SK-N-SH (cell line): ENCODE results near the gene S100A2. TPM values are rescaled to one million over a fixed set of nuclear protein-coding genes. Genes with fewer than 3 reads are reported as not detected.

Experiments
- CTCF ChIA-PET: fragments of 300-600, 350-600 bp; formaldehyde crosslinking; extraction: SDS; loops from one replicate; lab custom pipeline; 2021; lab: Yijun Ruan, JAX
- POLR2A ChIA-PET: fragments of 350-600 bp; sonication (Branson Sonifier 250); formaldehyde crosslinking; extraction: SDS; loops from one replicate; lab custom pipeline; 2020; ENCODE audit warnings: antibody characterized with exemption, inconsistent platforms; lab: Yijun Ruan, JAX
- DNase-seq: peaks from one replicate; pipeline ENCODE4 v3.0.0; 2012
- H2AFZ ChIP-seq: fragments of 200-600 bp; sonication (generic); 2 replicates; pipeline ENCODE4 v1.8.1; 2016; ENCODE audit warnings: antibody characterized with exemption, mild to moderate bottlenecking, low read depth
- H3F3A ChIP-seq: fragments of 200-600 bp; sonication (generic); replicated peaks from 2 replicates; pipeline ENCODE3; 2016; ENCODE audit warnings: antibody characterized with exemption, mild to moderate bottlenecking; ENCODE audit not compliant: insufficient read depth
- H3K27ac ChIP-seq, 2 experiments: fragments of 200-500 bp in 1 of 2; fragments of 200-600 bp in 1 of 2; sonication (Bioruptor generic) in 1 of 2; sonication (generic), shearing (Covaris generic) in 1 of 2; 2 replicates each; pipeline versions ENCODE4 v1.5.1 to v1.6.1; 2014 to 2016; ENCODE audit warnings: low read depth in 2 of 2, inconsistent platforms in 1 of 2, low read length in 1 of 2, mild to moderate bottlenecking in 1 of 2, mixed read lengths in 1 of 2
- H3K27me3 ChIP-seq: fragments of 200-600 bp; sonication (generic), shearing (Covaris generic); 2 replicates; pipeline ENCODE4 v1.6.1; 2016; ENCODE audit warnings: mixed run types; ENCODE audit not compliant: insufficient read depth
- H3K36me3 ChIP-seq, 2 experiments: fragments of 200-500 bp in 1 of 2; fragments of 200-600 bp in 1 of 2; sonication (Bioruptor generic) in 1 of 2; sonication (generic) in 1 of 2; replicated peaks in 1 of 2; 2 replicates each; pipeline versions ENCODE3 to v1.5.1; 2014 to 2016; ENCODE audit warnings: low read length in 1 of 2, mild to moderate bottlenecking in 1 of 2; ENCODE audit not compliant: insufficient read depth in 2 of 2, control insufficient read depth in 1 of 2
- H3K4me1 ChIP-seq, 2 experiments: fragments of 200-500 bp in 1 of 2; fragments of 200-600 bp in 1 of 2; sonication (Bioruptor generic) in 1 of 2; sonication (generic), shearing (Covaris generic) in 1 of 2; 2 replicates each; pipeline versions ENCODE4 v1.5.1 to v1.6.1; 2014 to 2016; ENCODE audit warnings: low read depth in 1 of 2, low read length in 1 of 2, mixed run types in 1 of 2; ENCODE audit not compliant: insufficient read depth in 2 of 2, control insufficient read depth in 1 of 2
- H3K4me2 ChIP-seq: fragments of 200-600 bp; sonication (generic), shearing (Covaris generic); 2 replicates; pipeline ENCODE4 v1.6.1; 2017; ENCODE audit warnings: mixed run types
- H3K4me3 ChIP-seq, 2 experiments: fragments of 200-500 bp in 1 of 2; fragments of 200-600 bp in 1 of 2; sonication (Bioruptor generic) in 1 of 2; sonication (generic), shearing (Covaris generic) in 1 of 2; 2 replicates each; pipeline versions ENCODE4 v1.5.1 to v1.8.1; 2014 to 2016; ENCODE audit warnings: low read depth in 2 of 2, inconsistent platforms in 1 of 2, low read length in 1 of 2, mild to moderate bottlenecking in 1 of 2, mixed read lengths in 1 of 2, moderate library complexity in 1 of 2
- H3K79me2 ChIP-seq: fragments of 200-600 bp; sonication (generic); 2 replicates; pipeline ENCODE4 v1.8.1; 2017; ENCODE audit warnings: mild to moderate bottlenecking; ENCODE audit not compliant: insufficient read depth
- H3K9ac ChIP-seq: fragments of 200-600 bp; sonication (generic); 2 replicates; pipeline ENCODE4 v1.6.1; 2017; ENCODE audit warnings: mixed run types
- H3K9me2 ChIP-seq: fragments of 200-600 bp; sonication (generic); 2 replicates; pipeline ENCODE4 v1.6.1; 2017; ENCODE audit warnings: mixed run types
- H3K9me3 ChIP-seq: fragments of 200-600 bp; sonication (generic); 2 replicates; pipeline ENCODE4 v1.6.1; 2017; ENCODE audit warnings: mixed run types, mild to moderate bottlenecking, moderate library complexity
- H4K20me1 ChIP-seq: fragments of 200-600 bp; sonication (generic); 2 replicates; pipeline ENCODE4 v1.6.1; 2017; ENCODE audit warnings: mild to moderate bottlenecking, mixed run types; ENCODE audit not compliant: insufficient read depth
- CHD2 ChIP-seq: fragments of 150-350 bp; IDR thresholded peaks from 2 replicates; pipeline ENCODE4 v1.6.1; 2018; ENCODE audit warnings: low read length; ENCODE audit not compliant: partially characterized antibody
- CTCF ChIP-seq: fragments of 200-600 bp; sonication (generic); IDR thresholded peaks from 2 replicates; pipeline ENCODE4 v1.6.1; 2017; ENCODE audit warnings: antibody characterized with exemption, mild to moderate bottlenecking, moderate library complexity
- ELF1 ChIP-seq: IDR thresholded peaks from 2 replicates; pipeline ENCODE4 v1.4.0; 2012
- EZH2phosphoT487 ChIP-seq: fragments of 200-600 bp; sonication (generic); IDR thresholded peaks from 2 replicates; pipeline ENCODE4 v1.6.1; 2017; ENCODE audit warnings: low read depth, mixed run types, mild to moderate bottlenecking, antibody characterized with exemption, moderate library complexity, borderline replicate concordance
- FOXM1 ChIP-seq: IDR thresholded peaks from 2 replicates; pipeline ENCODE4 v1.4.0; 2012; ENCODE audit warnings: low read depth, mild to moderate bottlenecking
- IRF3 ChIP-seq: fragments of 150-350 bp; IDR thresholded peaks from 2 replicates; pipeline ENCODE4 v1.6.1; 2016; ENCODE audit warnings: mild to moderate bottlenecking, low read depth, low read length
- MAX ChIP-seq: IDR thresholded peaks from 2 replicates; pipeline ENCODE4 v1.4.0; 2012; ENCODE audit warnings: low read depth
- NFIC ChIP-seq: IDR thresholded peaks from 2 replicates; pipeline ENCODE4 v1.4.0; 2012; ENCODE audit warnings: borderline replicate concordance
- PBX3 ChIP-seq: IDR thresholded peaks from 2 replicates; pipeline ENCODE4; 2012
- RAD21 ChIP-seq: IDR thresholded peaks from 2 replicates; pipeline ENCODE4 v1.6.1; 2012; ENCODE audit warnings: mild to moderate bottlenecking, low read length
- SIN3A ChIP-seq: IDR thresholded peaks from 2 replicates; pipeline ENCODE4 v1.6.1; 2012; ENCODE audit warnings: low read depth, mild to moderate bottlenecking, low read length, moderate library complexity, borderline replicate concordance
- SMC3 ChIP-seq: IDR thresholded peaks from 2 replicates; pipeline ENCODE4 v1.6.1; 2012; ENCODE audit warnings: low read depth, low read length, improper control_type of control experiment
- WGBS: methylation state at CpG from one replicate; pipeline ENCODE4 v1.1.6; 2017; ENCODE audit warnings: low lambda C conversion rate; 5-methylcytosine and 5-hydroxymethylcytosine counted together
- polyA plus RNA-seq, 3 experiments: library from polyadenylated mRNA; depleted of rRNA; stranded (reverse); fragments of >200 nt; gene quantifications; 2 replicates each; pipeline ENCODE4 v1.2.3, GENCODE V29; 2012
- TF ChIP-seq, protein P1 (sequence below): IDR thresholded peaks from 2 replicates; pipeline ENCODE4 v1.6.1; 2012; ENCODE audit warnings: mild to moderate bottlenecking, low read depth, low read length, moderate library complexity

The S100A2 gene
- polyA plus RNA-seq, 1 of the 3 experiments (the other 2 are of a cell fraction) = 31.4 TPM

DNA sequence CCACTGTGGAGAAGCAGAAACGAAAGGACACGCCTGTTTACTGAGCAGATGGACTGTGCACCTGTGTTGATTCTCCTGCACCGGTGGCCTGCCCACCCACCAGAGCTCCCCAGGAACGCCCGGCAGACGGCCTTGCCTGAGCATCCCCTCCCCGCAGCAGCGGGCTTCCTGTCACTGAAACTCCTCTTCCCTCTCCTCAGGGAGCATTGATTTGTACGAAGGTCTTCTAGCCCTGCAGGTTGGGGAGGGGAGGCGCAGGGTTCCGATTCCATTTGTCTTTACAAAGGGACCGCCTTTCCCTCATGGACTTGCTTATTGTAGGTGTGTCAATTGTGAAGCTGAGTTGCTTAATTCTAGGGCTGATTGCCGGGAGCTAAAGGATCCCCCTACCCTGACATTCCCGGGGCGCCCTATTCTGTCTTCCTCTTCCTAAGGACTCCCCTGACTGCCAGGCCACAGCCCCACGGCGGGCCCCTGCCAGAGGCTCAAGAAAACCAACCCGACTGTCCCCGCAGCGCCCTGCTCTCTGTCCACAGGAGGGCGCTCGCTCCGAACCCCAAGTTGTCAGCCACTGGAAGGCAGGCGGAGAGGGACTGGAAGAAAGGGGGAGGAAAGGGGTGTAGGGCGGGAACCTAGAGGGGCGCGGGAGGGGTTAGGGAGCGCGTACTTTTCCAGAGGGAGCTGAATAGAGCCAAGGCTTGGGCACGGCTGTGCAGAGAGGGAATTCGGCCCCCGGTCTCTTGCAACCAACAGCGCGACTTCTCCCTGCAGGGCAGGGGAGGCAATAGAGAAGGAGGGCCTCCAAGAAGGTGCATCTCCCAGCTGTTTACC, 32.7 kb downstream of the S100A2 start:
- Histone ChIP-seq H3K36me3 (peaks cover 4 to 17% of the 10 kb centered on the region in 2 experiments), H3K4me2 (peak overlapping the region; percentile 95), H3K79me2 (peaks cover 30% of the 10 kb centered on the region), H3K9ac (peak overlapping the region; percentile 98), H3K27ac (peak overlapping the region; percentile 1 to 87; a peak in 3 of 4 replicates), H4K20me1 (peaks cover 4% of the 10 kb centered on the region; the same call in 1 of the 2 replicates), H3F3A (peaks cover 51% of the 10 kb centered on the region), H3K4me1 (peaks cover 24 to 31% of the 10 kb centered on the region in 2 experiments; a peak in 3 of 4 replicates), H2AFZ (no peak overlapping the region), H3K9me2 (no peaks in the 10 kb centered on the region), H3K4me3 (peak overlapping the region in 1 of 2 experiments; percentile 79; a peak in 3 of 4 replicates), H3K9me3 (no peaks in the 10 kb centered on the region), H3K27me3 (no peaks in the 10 kb centered on the region)
- TF ChIP-seq CHD2 (no peak), EZH2phosphoT487 (no peak), FOXM1 (no peak), NFIC (no peak), SIN3A (no peak), MAX (no peak), RAD21 (0 out of 2 replicates have a peak, but pooled peaks have one; percentile 9), ELF1 (no peak), CTCF (peak; percentile 62), PBX3 (no peak), IRF3 (no peak), SMC3 (peak; percentile 11; the same call in 1 of the 2 replicates)
- TF ChIP-seq, protein P1, sequence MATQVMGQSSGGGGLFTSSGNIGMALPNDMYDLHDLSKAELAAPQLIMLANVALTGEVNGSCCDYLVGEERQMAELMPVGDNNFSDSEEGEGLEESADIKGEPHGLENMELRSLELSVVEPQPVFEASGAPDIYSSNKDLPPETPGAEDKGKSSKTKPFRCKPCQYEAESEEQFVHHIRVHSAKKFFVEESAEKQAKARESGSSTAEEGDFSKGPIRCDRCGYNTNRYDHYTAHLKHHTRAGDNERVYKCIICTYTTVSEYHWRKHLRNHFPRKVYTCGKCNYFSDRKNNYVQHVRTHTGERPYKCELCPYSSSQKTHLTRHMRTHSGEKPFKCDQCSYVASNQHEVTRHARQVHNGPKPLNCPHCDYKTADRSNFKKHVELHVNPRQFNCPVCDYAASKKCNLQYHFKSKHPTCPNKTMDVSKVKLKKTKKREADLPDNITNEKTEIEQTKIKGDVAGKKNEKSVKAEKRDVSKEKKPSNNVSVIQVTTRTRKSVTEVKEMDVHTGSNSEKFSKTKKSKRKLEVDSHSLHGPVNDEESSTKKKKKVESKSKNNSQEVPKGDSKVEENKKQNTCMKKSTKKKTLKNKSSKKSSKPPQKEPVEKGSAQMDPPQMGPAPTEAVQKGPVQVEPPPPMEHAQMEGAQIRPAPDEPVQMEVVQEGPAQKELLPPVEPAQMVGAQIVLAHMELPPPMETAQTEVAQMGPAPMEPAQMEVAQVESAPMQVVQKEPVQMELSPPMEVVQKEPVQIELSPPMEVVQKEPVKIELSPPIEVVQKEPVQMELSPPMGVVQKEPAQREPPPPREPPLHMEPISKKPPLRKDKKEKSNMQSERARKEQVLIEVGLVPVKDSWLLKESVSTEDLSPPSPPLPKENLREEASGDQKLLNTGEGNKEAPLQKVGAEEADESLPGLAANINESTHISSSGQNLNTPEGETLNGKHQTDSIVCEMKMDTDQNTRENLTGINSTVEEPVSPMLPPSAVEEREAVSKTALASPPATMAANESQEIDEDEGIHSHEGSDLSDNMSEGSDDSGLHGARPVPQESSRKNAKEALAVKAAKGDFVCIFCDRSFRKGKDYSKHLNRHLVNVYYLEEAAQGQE = no peak
- POLR2A ChIA-PET = no interaction called here
- 73% methylated on average over 30 of the region's 34 CpGs for WGBS
- CTCF ChIA-PET = interaction anchor here (1.0 to 8.4 kb wide), 9 partner anchors 9 to 240 kb away, joined by 3 to 45 read pairs (median 4); no protein-coding TSS in a partner anchor
- DNase-seq = no peak
